ENCODE measurements around the gene SLC35A5.
A peak's percentile ranks its signal among the peaks of the same experiment; 100 is the strongest.

The SLC35A5 gene

DNA sequence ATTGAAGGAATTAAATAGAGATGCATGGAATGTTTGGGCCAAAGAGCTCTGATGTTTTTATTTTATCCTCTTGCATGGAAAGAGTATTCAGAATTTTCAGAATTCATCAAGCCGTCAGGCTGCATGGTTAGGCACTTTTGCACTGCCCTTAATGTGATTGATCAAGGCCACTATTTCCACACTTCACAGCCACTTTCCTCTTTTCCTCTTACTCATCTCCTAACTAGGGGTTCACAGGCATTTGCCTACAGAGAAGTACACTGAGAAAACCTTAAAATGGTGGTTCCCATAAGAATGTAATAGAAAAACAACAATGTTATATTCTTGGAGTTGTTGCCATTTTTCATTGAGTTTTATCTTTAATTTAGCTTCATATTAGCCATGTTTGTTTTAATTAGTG, 10.9 kb downstream of the SLC35A5 start:
- no peak for DNase-seq

DNA sequence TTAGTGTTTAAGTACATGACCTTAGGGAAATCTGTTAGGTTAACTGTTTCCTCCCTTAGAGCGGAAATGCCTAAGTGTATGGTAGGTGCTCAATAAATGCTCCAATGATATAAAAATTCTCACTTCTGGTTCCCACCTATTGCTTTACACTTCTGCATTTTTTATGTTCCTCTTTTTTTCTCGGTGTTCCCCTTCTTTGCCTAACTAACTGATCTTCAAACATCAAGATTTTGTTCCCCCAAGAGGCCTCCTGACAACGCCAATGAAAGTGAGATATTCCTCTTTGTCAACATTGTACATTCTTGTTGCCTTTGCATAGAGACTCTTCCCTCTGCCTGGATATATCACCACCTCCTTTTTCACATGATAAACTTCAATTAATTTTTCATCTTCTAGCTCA, 17.4 kb downstream of the SLC35A5 start:
- no peak for DNase-seq

DNA sequence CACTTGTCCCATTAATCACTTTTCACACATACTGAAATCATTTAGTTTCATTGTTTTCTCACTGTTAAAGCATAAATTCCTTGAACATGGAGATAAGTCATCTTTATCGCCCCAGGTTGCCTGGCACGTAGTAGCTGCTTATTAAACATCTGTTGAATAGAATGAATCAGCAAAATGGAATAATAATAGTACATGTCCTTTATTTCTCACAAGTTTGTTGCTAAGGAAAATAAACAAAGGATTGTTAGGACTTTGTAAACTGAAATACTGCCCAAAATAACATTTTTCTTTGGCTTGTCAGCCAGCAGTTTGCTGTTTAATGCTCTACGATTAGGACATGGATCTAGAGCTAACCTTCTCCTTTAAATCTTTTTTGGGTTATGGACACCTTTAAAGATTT, 17.9 kb downstream of the SLC35A5 start:
- DNase-seq: no peak

DNA sequence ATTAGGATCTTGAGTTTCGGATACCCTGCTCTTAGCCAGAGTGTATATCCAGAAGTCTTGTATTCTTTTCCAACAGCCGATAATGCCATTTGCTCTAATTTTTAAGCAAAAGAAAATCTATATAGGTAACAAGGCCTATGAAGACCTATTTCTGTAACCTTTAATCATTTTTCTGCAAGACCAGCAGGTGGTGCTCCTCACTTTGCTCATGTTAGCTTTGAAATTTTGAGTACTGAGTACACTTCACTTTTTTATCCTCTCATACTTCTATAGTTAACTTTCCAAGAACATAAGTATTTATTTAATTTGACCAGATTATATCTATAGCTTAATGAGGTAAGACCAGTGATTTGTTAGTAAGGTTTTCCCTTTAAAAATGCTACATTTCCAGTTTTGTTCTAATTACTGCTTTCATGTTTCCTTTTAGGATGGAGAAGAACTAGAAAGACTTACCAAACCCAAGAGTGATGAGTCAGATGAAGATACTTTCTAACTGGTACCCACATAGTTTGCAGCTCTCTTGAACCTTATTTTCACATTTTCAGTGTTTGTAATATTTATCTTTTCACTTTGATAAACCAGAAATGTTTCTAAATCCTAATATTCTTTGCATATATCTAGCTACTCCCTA, 20.5 kb downstream of the SLC35A5 start:
- DNase-seq: peak; percentile 5

DNA sequence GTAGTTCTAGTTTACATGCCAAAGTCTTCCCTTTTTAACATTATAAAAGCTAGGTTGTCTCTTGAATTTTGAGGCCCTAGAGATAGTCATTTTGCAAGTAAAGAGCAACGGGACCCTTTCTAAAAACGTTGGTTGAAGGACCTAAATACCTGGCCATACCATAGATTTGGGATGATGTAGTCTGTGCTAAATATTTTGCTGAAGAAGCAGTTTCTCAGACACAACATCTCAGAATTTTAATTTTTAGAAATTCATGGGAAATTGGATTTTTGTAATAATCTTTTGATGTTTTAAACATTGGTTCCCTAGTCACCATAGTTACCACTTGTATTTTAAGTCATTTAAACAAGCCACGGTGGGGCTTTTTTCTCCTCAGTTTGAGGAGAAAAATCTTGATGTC, 21.3 kb downstream of the SLC35A5 start:
- DNase-seq: no peak

DNA sequence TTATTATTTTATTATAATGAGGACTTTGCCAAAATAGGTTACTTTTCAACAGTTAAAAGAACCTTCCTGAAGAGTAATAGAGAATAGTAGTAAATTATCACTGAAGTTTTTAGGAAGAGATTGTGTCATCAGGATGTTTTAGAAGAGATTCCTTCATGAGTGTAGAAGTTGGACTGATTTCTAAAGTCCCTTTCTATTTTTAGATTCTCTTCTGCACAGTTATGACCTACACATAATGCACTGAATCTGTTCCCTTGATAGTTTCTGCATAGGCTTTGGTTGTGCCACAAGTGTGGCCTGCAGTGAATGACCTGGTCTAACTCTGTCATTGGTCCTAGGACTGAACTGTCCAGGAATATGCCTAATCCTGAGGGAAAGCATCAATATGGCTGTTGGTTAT, 23.9 kb downstream of the SLC35A5 start:
- DNase-seq: no peak

DNA sequence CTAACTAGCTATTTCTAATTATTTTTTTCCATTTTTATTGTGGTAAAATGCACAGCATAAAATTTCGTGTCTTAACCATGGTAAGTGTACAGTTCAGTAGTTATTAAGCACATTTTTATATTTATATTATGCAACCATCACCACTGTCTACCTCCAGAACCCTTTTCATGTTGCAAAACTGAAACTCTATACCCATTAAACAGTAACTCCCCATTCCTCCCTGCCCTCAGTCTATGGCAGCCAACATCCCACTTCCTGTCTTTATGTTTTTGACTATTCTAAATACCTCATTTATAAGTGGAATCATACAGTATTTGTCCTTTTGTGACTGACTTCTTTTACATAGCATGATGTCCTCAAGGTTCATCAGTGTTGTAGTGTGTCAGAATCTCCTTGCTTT, 25.5 kb downstream of the SLC35A5 start:
- no peak for DNase-seq

DNA sequence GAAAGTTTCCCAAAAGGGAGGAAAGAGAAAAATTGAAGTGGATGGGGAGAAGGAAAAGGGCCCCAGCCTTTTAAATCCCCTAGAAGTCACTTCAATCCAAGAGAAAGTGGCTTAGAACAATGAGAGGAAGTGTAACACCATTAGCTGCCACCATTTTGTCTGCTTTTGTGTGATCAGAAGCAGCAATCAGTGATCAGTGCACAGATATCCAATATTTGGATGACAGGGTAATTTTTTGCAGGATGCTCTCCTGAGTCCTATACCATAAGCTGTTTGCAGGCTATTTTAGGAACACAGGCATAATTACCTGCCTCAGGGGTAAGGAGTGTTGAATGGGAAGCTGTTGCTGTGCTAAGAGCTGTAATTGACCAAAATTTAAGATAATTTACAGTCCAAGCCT, 31.4 kb downstream of the SLC35A5 start:
- DNase-seq: no peak

DNA sequence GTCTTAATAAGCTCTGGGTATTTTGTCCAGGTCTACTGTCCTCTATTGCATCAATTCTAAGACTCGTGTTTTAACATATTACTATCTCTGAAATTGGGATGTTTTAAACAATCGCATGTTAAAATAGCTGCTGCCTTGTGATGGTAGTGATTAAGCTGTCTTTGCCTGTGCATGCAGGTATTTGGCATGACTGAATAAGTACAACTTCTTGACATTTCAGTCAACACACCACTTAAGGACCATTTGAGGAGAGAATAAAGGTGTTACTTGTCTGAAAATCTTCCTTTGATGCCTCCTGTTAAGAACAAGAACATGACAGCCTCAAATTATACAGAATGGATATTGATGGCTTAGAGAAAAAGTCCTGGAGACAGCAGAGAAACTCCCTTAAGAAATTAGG, 33.0 kb downstream of the SLC35A5 start:
- no peak for DNase-seq

DNA sequence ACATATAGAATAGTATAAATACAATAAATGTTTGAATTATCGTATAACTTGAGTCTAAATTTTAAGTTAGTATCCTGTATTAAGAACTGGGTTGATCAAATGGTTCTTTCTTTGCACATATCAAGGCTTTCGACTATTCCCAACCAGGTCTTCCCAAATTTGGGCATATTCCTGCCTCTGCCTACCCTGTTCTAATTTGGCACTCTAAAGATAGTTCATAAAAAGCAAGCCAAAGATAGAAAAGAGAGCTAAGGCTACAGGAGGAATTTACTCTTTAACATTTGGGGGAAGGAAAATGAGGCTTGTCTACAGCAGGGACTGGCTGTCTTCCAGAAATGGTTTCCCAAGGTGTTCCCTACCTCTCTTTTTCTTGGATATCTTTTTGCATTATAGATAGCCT, 36.1 kb downstream of the SLC35A5 start:
- no peak for DNase-seq

DNA sequence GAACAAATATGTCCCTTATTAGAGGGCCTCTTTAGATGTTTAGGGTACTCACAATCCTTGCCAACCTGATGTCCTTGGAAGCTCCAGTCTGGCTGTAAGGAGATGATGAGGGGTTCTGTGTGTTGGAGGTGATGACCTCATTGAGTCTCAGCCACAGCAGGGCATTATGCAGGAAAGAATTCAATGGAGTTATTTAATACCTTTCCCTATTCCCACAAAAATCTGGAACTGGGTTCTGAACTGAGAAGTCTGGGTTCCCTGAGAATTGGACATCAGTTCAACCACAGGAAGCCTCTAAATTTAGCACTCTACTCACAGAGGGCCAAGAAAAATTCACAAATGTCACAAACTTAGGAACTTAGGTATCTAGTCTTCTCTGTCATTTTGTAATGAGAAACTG, 36.9 kb downstream of the SLC35A5 start:
- no peak for DNase-seq

DNA sequence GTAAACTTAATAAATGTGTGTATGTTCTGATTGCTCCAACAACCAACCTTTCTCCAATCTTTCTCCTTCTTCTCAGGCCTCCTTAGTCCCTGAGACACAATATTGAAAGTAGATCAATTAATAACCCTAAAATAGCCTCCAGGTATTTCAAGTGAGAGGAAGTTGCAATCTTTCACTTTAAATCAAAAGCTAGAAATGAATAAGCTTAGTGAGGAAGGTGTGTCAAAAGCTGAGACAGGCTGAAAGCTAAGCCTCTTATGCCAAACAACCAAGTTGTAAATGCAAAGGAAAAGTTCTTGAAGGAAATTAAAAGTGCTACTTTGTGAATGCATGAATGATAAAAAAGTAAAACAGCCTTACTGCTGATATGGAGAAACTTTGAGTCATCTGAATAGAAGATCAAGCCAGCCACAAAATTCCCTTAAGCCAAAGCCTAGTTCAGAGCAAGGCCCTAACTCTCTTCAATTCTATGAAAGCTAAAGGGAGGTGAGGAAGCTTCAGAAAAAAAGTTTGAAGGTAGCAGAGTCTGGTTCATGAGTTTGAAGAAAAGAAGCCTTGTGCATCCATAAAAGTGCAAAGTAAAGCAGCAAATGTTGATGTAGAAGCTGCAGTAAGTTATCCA, 40.5 kb downstream of the SLC35A5 start:
- no peak for DNase-seq

DNA sequence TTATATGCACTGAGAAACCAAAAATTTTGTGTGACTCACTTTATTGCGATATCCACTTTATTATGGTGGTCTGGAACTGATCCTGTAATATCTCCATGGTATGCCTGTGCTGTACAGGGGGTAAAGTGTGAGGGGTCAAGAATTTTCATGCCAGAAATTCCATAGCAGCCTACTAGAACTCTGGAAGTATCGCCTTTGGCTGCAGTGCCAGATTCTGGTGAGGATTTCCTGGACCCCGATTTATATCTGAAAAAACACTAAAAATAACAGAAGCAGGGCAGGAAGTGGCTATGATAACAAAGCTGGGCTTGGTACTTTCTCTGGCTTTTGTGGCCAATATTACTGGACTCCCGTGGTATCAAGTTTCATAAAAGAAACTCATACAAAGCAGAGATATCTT, 42.7 kb downstream of the SLC35A5 start:
- DNase-seq: no peak

DNA sequence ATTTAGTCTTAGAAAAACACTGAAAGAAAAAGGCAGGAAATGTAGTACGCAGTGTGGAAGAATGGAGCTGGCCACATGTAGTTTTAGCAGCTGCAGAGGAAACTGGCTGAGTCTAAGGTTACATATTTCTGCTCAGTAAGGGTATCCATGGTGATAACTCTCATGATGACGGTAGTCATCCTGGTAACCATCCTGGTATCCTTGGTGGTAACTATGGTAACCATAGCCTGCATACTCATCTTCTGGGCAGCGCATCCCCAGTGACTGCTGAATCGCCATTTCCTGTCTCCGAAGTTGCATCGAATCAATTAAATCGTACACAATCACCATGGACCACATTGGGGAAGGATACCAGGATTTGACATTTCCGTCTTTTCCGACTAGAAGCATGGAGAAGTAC, 43.4 kb downstream of the SLC35A5 start:
- no peak for DNase-seq

DNA sequence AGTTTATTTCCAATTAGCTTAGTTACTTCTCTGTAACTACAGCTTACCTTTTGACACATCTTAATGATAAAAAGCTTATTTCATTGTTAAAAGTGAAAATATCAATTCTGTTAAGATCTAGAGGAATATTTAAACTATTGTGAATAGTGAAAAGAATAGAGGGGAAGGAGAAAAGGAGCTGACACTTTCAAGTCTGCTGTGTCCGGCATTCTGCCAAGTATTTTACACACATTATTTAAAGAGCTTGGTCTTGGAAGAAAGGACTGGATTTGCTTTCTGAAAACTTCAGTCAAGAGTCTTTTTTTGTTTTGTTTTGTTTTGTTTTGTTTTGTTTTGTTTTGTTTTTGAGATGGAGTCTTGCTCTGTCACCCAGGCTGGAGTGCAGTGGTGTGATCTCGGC, 44.3 kb downstream of the SLC35A5 start:
- no peak for DNase-seq

DNA sequence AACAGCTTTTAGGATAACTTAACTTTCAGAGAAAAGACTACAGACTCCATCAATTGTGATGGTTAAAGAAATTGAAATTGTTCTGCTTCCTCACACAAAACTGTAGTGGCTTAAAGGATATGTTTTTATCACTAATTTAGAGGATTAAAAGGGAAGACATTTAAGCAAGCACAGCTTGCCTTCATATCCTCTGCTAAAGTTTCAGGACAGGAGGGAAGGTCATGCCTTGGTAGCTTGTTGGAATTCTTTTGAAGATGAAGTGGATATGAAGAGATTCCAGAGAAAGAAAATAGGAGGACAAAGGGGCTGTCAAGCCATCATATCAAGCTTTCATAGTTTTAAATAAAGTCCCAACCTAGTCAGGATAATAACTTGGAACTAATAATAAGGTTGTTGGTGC, 46.0 kb downstream of the SLC35A5 start:
- no peak for DNase-seq

DNA sequence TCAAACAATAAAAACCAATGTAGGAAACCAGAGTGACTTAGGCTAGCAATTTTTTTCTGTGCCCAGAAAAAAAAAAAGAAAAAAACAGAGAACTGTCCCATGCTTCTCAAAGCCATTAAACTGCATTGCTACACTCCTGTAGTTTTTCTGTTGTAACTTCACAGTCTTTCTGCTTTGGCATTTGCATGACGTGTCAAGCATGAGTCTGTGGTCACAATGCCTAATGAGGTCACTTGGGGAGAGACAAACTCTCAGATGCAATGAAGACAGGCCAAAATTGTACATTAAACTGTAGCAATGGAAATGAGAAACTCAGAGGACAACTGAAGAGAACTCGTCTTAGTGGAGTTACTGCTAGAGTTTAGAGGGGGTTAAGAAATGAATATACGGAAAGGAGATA, 48.3 kb downstream of the SLC35A5 start:
- no peak for DNase-seq

DNA sequence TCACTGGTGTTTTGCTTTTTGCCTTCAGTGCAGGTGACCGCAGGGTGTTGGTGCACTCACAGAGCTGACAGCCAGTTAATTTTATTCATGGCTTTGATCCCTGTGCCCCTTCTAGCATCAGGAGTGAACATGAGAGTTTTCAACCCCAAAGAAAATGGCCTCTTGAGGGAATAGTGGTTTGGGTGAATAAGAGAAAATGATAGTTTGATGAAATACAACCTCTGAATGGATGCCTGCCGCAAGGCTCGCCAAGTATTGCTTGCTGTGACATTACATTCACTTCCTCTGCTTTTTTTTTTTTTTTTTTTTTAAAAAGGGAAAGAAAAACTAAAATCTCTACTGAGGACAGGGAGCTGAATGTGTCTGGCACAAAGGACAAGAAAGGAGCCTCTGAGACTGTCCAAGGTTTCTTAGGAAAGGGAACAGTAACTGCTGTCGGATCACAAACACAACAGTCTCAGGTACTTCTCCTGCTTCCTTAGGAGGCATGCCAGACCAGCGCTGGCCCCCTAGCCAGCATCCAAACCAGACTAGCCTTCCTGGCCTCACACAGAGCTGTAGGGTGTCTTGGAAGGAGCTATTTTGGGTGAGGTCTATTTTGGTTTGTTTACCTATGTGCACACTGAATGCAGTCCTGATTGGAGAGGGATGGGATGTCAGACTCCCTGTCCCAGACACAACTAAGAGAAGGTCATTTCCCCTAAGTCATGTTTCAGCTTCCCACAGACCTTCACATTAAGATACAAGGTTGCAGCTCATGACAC, 50.1 kb downstream of the SLC35A5 start:
- DNase-seq: no peak

DNA sequence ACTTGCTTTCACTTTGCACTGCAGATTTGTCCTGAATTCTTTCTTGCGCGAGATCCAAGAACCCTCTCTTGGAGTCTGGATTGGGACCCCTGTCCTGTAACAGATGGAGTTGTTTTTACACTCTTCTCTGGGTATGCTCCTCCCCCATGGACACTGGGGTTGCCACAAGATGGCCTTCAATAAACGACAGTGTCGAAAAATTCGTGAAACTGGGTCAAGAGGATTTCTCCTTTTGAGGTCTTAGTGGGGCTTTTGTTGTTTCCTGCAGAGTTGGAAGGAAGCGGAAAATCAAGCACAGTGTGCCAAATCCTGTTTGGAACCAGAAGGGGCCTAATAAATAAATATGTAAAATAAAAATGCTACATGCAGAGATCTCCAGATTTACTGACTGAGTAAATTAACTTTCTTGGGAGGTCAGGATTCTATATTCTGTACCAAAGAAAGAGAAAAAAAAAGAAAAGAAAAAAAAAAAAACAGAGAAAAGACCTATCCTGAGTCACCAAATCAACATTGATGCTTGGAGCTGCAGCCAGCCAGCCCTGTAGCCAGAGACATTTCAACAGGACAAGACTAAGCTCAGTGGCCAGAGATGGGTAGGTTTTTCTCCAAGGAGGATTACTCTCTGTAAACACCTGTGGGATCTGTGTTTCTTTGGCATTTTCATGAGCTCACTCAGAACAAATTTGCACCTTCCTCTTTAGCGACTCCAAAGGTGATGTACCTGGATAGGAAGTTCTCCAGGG, 54.3 kb downstream of the SLC35A5 start:
- no peak for DNase-seq

DNA sequence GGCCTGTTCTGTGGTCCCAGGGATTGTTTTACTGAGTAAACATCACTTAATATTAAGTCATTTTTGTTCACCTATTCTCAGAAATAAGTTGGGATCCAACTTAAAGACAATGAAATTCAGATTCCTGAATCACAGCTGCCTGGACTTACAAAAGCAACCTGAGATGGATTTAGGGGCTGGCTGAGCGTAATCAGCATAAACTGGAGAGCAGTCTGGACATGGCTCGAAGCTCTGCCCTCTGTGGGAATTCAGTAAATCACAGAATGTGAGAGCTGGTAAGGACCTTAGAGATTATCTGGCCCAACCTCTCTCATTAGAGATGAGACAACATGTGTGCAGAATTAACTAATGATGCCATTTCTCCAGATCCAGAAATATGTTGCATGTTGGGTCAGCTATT, 55.4 kb downstream of the SLC35A5 start:
- no peak for DNase-seq

DNA sequence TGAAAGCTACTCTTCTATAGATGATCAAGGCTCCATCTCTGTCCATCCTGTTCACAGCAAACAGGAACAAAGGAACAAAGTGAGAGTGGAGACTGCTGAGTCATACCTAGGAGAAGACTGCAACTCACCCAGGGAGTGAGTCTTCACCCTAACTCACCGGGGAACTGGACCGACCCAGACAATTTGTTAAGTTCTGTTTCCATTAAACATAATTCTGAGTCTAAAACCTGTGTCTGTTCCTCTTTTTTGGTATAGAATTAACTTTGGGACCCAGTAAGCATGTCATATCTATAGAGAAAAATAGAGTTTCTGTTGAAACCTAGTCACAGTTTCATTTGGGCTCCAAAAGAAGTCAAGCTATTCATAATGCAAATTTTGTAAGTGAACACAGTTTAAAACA, 57.5 kb downstream of the SLC35A5 start:
- no peak for DNase-seq

DNA sequence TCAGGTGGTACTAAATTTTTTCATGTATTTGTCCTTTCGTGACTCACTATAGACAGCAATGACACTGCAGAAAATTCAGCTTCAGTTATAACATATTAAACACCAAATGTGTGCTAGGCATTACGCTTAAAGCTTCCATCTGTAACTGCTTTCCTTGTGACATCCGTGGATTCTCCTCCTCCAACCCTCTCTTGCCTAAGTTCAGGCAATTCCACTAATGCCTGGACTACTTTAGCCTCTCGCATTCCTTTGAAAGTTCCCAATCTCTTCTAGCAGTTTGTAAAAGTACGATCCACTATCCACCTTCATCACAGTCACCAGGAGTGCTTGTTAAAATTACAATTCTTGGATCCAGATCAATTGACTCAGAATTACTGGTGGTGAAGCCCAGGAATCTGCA, 61.4 kb downstream of the SLC35A5 start:
- no peak for DNase-seq

DNA sequence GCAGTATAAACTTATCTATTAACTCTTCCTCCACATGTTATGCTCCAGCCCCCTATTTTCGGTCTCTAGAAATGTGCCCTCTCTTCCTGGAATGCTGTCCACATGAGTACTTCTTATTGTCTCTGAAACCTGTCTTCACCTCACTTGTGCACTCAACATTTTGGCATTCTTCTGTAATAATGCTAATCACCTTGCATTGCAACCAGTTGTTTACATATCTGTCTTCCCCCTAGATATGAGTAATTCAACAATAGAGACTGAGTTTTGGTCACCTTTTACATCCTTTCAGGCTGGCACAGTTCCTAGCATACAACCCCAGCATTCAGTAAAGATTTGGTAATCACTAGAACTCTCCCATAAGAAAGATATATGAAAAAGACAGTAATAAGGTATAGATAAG, 61.9 kb downstream of the SLC35A5 start:
- no peak for DNase-seq

DNA sequence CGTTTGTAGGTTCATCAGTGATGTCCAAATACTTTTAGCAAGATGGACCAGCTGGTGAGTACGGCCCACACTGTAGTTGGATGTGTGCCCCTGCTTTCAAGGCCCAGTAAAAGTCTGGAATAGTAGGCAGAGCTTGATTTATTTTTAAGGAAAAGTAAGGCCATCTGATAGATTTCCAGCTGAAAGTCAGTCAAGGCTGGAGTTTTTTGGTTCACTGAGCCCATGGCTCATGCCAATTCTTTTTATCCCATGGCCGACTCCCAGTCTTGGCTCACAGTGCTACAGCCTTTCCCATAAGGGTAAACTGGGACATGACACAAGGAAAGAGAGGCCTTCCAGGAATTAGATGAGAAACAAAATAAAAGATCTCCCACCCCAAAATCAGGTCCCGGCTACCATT, 65.6 kb downstream of the SLC35A5 start:
- no peak for DNase-seq

Measured in stimulated activated naive CD4-positive, alpha-beta T cell treated with Interleukin-2 at 50 U/mL for 16 hours (primary cell).